Measurements from ENCODE around the gene FMN2.

GRCh38 chr1:240478536-240478935 is 386.9 kb downstream of the FMN2 start:
- no peak for TF ChIP-seq CTCF (IDR thresholded peaks at IDR 0.05; ENCODE audit: low read depth, low read length, poor library complexity, severe bottlenecking)
- TF ChIP-seq EZH2phosphoT487 (IDR thresholded peaks at IDR 0.05; ENCODE audit: borderline replicate concordance, low read length): no peak

All from DOHH2 (cell line).